ENCODE data around the gene CDH4. TPM values are rescaled to one million over a fixed set of nuclear protein-coding genes. Genes with fewer than 3 reads are reported as not detected.

Gene CDH4
- total RNA-seq, 1 donor from 2014 or later = 0.23 TPM

DNA sequence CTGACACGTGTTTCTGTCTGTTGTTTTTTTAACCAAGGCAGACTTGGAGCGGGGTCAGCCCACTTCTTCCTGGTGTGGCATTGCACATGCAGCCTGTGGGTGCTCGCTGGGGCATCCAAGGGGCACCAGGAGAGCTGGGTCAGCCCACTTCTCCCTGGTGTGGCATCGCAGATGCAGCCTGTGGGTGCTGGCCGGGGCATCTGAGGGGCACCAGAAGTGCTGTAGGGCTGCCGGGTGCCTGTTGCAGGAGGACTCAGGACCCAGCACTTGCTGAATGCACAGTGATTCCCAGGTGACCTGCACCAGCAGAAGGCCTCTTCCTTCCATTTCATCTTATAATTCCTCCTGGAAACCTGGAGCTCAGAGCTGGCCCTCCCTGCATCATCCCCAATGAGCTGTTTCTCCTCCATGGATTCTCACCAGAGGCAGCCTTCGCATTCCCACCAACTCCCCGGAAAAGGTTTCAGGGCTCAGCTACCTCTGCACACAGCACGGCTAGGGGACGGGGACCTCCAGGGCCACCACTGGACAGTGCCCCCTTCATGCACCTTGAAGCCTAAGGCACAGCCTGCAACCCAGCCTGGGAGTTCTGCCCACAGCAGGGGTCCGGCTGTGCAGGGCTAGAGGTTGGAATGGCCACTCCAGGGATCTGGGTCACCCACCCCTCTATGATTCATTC, 594.8 kb downstream of the CDH4 start:
- Mint-ChIP-seq H3K27me3 (ENCODE audit: unreplicated experiment) (peaks cover 6% of the 10 kb centered on the region), H3K4me1 (ENCODE audit: unreplicated experiment) (no peaks in the 10 kb centered on the region), H3K27ac (ENCODE audit: unreplicated experiment) (no peak overlapping the region), H3K9me3 (ENCODE audit: unreplicated experiment) (no peaks in the 10 kb centered on the region), H3K36me3 (ENCODE audit: low read depth, unreplicated experiment) (no peaks in the 10 kb centered on the region), H3K4me3 (ENCODE audit: unreplicated experiment) (no peak overlapping the region)
- no peak for DNase-seq (ENCODE audit: low spot score)
- TF ChIP-seq, protein P1, sequence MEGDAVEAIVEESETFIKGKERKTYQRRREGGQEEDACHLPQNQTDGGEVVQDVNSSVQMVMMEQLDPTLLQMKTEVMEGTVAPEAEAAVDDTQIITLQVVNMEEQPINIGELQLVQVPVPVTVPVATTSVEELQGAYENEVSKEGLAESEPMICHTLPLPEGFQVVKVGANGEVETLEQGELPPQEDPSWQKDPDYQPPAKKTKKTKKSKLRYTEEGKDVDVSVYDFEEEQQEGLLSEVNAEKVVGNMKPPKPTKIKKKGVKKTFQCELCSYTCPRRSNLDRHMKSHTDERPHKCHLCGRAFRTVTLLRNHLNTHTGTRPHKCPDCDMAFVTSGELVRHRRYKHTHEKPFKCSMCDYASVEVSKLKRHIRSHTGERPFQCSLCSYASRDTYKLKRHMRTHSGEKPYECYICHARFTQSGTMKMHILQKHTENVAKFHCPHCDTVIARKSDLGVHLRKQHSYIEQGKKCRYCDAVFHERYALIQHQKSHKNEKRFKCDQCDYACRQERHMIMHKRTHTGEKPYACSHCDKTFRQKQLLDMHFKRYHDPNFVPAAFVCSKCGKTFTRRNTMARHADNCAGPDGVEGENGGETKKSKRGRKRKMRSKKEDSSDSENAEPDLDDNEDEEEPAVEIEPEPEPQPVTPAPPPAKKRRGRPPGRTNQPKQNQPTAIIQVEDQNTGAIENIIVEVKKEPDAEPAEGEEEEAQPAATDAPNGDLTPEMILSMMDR (IDR thresholded peaks at IDR 0.05; ENCODE audit: unreplicated experiment) = no peak

DNA sequence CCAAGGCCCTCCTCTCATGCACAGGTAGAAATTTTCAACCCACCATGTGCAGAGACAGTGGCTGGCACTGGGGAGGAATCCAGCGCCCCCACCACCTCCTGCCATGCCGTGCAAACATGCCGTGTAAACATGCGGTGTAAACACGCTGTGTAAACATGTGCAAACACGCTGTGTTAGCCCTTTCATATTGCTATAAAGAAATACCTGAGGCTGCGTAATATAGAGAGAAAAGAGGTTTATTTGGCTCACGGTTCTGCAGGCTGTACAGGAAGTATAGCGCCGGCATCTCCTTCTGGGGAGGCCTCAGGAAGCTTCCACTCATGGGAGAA, 595.3 kb downstream of the CDH4 start:
- Mint-ChIP-seq H3K4me1 (ENCODE audit: unreplicated experiment) (no peaks in the 10 kb centered on the region), H3K9me3 (ENCODE audit: unreplicated experiment) (no peaks in the 10 kb centered on the region), H3K27me3 (ENCODE audit: unreplicated experiment) (peaks cover 6% of the 10 kb centered on the region), H3K27ac (ENCODE audit: unreplicated experiment) (no peak overlapping the region), H3K36me3 (ENCODE audit: low read depth, unreplicated experiment) (no peaks in the 10 kb centered on the region), H3K4me3 (ENCODE audit: unreplicated experiment) (no peak overlapping the region)
- DNase-seq (ENCODE audit: low spot score) = no peak
- TF ChIP-seq, protein P1 (IDR thresholded peaks at IDR 0.05; ENCODE audit: unreplicated experiment) = no peak

DNA sequence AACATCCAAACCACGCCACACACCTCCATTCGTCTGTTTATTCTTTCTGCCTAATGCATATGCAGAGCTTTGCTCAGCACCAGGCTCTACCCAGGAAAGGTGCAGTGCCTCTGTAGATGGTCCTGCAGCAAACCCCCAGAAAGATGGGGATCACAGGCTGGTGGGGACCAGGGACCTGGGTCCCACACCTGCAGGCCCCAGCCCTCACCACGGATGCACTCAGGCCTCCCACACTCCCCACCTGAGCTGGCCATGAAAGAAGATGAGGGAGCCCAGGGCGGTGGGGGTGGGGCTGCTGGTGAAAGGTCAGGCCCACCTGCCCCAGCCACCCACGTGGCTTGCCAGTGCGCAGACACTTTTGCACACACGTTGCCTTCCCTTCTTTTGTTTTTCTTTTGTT, 595.9 kb downstream of the CDH4 start:
- no peak overlapping the region for H3K27ac Mint-ChIP-seq (ENCODE audit: unreplicated experiment)

DNA sequence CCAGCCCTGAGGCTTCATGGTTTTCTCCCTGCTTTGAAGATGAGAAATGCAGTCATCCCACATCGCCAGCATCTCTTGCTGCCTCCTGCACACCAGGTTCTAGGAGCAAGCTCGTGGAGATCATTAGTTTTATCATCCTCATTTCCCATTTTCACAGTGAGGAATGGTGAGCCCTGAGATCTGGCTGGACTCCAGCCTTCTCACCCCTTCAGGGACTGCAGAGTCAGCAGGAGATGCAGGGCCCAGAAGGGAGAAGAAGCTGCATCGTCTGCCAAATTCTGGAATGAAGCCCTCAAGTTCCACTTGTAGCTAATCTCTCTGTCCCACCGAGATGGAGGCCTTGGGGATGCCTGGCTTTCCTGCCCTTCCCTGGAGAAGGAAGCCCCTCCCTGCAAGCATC, 596.8 kb downstream of the CDH4 start:
- Mint-ChIP-seq H3K36me3 (ENCODE audit: low read depth, unreplicated experiment) (no peaks in the 10 kb centered on the region), H3K9me3 (ENCODE audit: unreplicated experiment) (no peaks in the 10 kb centered on the region), H3K27me3 (ENCODE audit: unreplicated experiment) (peaks cover 6% of the 10 kb centered on the region), H3K27ac (ENCODE audit: unreplicated experiment) (no peak overlapping the region), H3K4me1 (ENCODE audit: unreplicated experiment) (no peaks in the 10 kb centered on the region), H3K4me3 (ENCODE audit: unreplicated experiment) (no peak overlapping the region)
- TF ChIP-seq, protein P1 (IDR thresholded peaks at IDR 0.05; ENCODE audit: unreplicated experiment) = no peak
- DNase-seq (ENCODE audit: low spot score) = no peak

More for the DNA sequence above, 595.9 kb downstream of the CDH4 start:
- Mint-ChIP-seq H3K9me3 (ENCODE audit: unreplicated experiment) (no peaks in the 10 kb centered on the region), H3K27me3 (ENCODE audit: unreplicated experiment) (peaks cover 6% of the 10 kb centered on the region), H3K36me3 (ENCODE audit: low read depth, unreplicated experiment) (no peaks in the 10 kb centered on the region), H3K4me1 (ENCODE audit: unreplicated experiment) (no peaks in the 10 kb centered on the region), H3K4me3 (ENCODE audit: unreplicated experiment) (no peak overlapping the region)
- TF ChIP-seq, protein P1 (IDR thresholded peaks at IDR 0.05; ENCODE audit: unreplicated experiment) = no peak
- no peak for DNase-seq (ENCODE audit: low spot score)

DNA sequence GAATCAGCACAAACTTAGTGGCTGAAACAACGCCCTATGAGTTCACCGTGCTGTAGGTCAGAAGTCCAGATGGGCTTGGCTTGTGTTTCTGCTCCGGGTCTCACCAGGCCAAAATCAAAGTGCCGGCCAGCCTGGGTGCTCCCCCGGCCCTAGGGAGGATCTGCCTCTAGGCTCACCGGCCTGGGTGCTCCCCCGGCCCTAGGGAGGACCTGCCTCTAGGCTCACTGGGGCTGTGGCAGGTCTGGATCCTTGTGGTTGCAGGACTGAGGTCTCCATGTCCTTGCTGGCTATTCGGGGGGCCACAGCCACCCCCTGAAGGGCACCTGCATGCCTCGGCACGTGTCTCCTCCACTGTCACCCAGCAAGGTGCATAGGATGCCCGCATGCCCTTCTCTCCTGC, 597.3 kb downstream of the CDH4 start:
- Mint-ChIP-seq H3K27me3 (ENCODE audit: unreplicated experiment) (peaks cover 6% of the 10 kb centered on the region), H3K4me3 (ENCODE audit: unreplicated experiment) (no peak overlapping the region), H3K36me3 (ENCODE audit: low read depth, unreplicated experiment) (no peaks in the 10 kb centered on the region), H3K27ac (ENCODE audit: unreplicated experiment) (no peak overlapping the region), H3K4me1 (ENCODE audit: unreplicated experiment) (no peaks in the 10 kb centered on the region), H3K9me3 (ENCODE audit: unreplicated experiment) (no peaks in the 10 kb centered on the region)
- TF ChIP-seq, protein P1 (IDR thresholded peaks at IDR 0.05; ENCODE audit: unreplicated experiment) = no peak
- DNase-seq (ENCODE audit: low spot score) = no peak

All from endothelial cell (in vitro differentiated cells).